ENCODE data around the gene CPN2. TPM values are rescaled to one million over a fixed set of nuclear protein-coding genes. Genes with fewer than 3 reads are reported as not detected.

CPN2 gene
- total RNA-seq, 4 donors from 2014 or later: 0.14 TPM; not detected in 3

DNA sequence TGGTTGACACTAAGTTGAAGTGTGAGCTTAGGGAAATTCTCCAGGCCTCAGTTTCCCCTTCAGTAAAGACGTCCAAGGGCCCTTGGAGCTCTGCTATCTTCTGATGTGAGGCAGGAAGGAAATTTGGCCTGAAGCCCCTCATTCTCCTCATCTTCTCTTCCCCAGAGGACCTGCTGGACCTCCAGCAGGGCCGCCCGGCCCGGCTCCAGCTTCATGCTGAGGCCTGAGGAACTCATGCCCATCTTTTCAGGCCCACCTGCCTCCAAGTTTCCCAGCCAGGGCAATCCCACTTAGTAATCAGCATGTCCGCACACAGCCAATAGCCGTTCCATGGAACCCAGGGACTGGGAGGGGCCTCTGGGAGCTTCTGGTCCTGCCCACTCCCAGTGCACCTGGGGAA lies 14.4 kb upstream of the CPN2 start:
- Histone ChIP-seq H3K4me1 (peaks cover 0 to 7% (median 3%) of the 10 kb centered on the region in 4 donors), H3K27ac (peak overlapping the region in 2 of 4 donors; percentile 6 to 55), H3K27me3 (peaks cover 17% of the 10 kb centered on the region), H3K36me3 (no peaks in the 10 kb centered on the region), H3K4me3 (no peak overlapping the region), H3K9me3 (no peaks in the 10 kb centered on the region)
- intact Hi-C loops (cut with DNase I; ENCODE audit: low total_unique reads): no loop called here
- 93% methylated on average over 6 of the region's 6 CpGs; no CpG with 5 or more reads in 1 of the 2 donors for WGBS, 2 donors (ENCODE audit: low coverage in 1 of 2)
- in situ Hi-C loops (cut with MboI; ENCODE audit: low pct_ligation_motif_present in 1 of 4, low pct_unique_long_range_greater_than_20kb in 1 of 4, low sequenced_read_pairs in 3 of 4): no loop called here
- TF ChIP-seq POLR2AphosphoS5 (IDR thresholded peaks at IDR 0.05) (no peak), EP300 (IDR thresholded peaks at IDR 0.05; ENCODE audit: low read depth) (no peak)
- TF ChIP-seq, protein P1, sequence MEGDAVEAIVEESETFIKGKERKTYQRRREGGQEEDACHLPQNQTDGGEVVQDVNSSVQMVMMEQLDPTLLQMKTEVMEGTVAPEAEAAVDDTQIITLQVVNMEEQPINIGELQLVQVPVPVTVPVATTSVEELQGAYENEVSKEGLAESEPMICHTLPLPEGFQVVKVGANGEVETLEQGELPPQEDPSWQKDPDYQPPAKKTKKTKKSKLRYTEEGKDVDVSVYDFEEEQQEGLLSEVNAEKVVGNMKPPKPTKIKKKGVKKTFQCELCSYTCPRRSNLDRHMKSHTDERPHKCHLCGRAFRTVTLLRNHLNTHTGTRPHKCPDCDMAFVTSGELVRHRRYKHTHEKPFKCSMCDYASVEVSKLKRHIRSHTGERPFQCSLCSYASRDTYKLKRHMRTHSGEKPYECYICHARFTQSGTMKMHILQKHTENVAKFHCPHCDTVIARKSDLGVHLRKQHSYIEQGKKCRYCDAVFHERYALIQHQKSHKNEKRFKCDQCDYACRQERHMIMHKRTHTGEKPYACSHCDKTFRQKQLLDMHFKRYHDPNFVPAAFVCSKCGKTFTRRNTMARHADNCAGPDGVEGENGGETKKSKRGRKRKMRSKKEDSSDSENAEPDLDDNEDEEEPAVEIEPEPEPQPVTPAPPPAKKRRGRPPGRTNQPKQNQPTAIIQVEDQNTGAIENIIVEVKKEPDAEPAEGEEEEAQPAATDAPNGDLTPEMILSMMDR (IDR thresholded peaks at IDR 0.05): no peak
- no peak for DNase-seq

DNA sequence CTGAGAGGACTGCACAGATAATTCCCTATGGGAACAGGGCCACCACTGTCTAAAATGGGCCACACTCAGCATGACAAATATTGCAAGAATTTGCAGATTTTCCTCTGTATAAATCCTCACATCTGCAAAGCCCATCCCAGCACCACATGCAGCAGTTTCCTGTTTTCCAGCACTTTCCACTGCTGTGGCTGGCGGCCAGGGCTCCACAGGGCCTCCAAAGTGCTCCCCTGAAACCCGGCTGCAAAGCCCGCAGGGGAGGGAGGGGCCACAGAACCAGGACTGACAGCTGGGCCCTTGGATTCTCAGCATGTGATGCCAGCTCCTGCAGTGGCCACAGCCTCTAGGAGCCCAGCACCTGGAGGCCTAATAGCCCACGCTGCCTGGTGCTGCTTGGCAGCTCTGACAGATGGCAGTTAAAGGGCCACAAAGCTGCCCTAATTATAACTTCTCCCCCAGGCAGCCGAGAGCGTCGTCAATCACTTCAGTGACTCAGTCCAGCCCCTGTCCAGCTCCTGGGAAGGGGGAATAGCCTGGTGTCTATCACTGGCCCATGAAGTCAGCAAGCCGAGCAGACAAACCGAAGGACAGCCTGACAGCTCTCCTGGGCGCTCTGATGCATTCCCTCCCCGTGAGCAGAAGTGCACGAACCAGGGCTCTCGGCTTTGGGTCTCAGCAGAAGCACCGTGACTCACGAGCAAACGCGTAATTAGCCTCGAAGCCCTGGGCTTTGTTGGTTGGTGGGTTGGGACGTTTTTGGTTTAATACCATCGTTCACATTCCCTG lies 13.7 kb upstream of the CPN2 start:
- peak; percentile 19 for DNase-seq
- H3K9me3 ChIP-seq: no peaks in the 10 kb centered on the region
- peaks cover 12% of the 10 kb centered on the region for H3K27me3 ChIP-seq
- TF ChIP-seq EP300 (IDR thresholded peaks at IDR 0.05; ENCODE audit: low read depth) (no peak), POLR2A (IDR thresholded peaks at IDR 0.05) (no peak), POLR2AphosphoS5 (IDR thresholded peaks at IDR 0.05) (no peak)
- TF ChIP-seq, protein P1 (IDR thresholded peaks at IDR 0.05): no peak
- intact Hi-C loops (cut with DNase I; ENCODE audit: low total_unique reads) (no loop called here), in situ Hi-C loops (cut with MboI; ENCODE audit: low pct_ligation_motif_present in 1 of 4, low pct_unique_long_range_greater_than_20kb in 1 of 4, low sequenced_read_pairs in 3 of 4) (no loop called here)
- H3K27ac ChIP-seq: peak overlapping the region; percentile 6 to 55 (median 26)
- H3K36me3 ChIP-seq: no peaks in the 10 kb centered on the region
- peaks cover 0 to 7% (median 3%) of the 10 kb centered on the region in 4 donors for H3K4me1 ChIP-seq
- WGBS, 2 donors (ENCODE audit: low coverage in 1 of 2): 70% methylated on average over 20 of the region's 20 CpGs; no CpG with 5 or more reads in 1 of the 2 donors
- no peak overlapping the region for H3K4me3 ChIP-seq

DNA sequence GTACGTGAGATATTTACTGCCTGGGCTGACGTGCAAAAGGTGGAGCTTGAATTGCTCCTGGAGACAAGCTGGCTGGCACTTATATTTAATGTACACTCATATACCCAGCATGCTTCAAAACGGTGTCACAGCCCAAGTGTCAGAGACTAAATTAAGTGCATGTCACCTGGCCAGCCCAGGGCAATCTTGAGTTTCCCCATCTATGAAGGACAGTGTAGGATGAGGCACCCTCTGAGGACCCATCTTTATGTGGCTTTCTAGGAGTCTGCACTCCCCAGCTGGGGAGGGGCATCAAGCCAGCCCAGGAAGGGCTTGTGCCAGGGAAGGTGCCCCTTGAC lies 13.2 kb upstream of the CPN2 start:
- 36% methylated on average over 3 of the region's 3 CpGs; no CpG with 5 or more reads in 1 of the 2 donors for WGBS, 2 donors (ENCODE audit: low coverage in 1 of 2)
- intact Hi-C loops (cut with DNase I; ENCODE audit: low total_unique reads): no loop called here
- no peaks in the 10 kb centered on the region for H3K36me3 ChIP-seq
- H3K9me3 ChIP-seq: no peaks in the 10 kb centered on the region
- no peak for DNase-seq
- H3K27me3 ChIP-seq: peaks cover 7% of the 10 kb centered on the region
- peak overlapping the region in 1 of 4 donors; percentile 17 for H3K27ac ChIP-seq
- no peak overlapping the region for H3K4me3 ChIP-seq
- in situ Hi-C loops (cut with MboI; ENCODE audit: low pct_ligation_motif_present in 1 of 4, low pct_unique_long_range_greater_than_20kb in 1 of 4, low sequenced_read_pairs in 3 of 4): no loop called here
- peaks cover 0 to 7% (median 2%) of the 10 kb centered on the region in 4 donors for H3K4me1 ChIP-seq
- TF ChIP-seq POLR2A (IDR thresholded peaks at IDR 0.05): no peak
- TF ChIP-seq, protein P1 (IDR thresholded peaks at IDR 0.05): no peak
- no peak for TF ChIP-seq EP300 (IDR thresholded peaks at IDR 0.05; ENCODE audit: low read depth)
- no peak for TF ChIP-seq POLR2AphosphoS5 (IDR thresholded peaks at IDR 0.05)

DNA sequence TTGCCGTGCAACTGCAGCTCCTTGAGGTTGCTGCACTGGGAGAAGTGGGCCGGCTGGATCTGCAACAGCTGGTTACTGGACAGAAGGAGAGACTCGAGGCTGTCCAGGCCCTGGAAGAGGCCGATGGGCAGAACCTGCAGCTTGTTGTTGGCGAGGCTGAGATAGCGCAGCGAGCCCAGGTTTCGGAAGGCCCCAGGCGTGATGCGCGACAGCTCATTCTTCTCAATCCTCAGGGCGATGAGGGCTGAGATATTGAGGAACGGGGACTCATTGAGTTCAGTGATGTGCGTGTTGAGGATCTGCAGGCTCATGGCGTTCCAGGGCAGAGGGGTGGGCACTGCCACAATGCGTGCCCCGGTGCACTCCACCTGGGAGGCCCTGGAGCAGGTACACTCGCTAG lies 9.4 kb upstream of the CPN2 start:
- in situ Hi-C loops (cut with MboI; ENCODE audit: low pct_ligation_motif_present in 1 of 4, low pct_unique_long_range_greater_than_20kb in 1 of 4, low sequenced_read_pairs in 3 of 4): no loop called here
- Histone ChIP-seq H3K4me1 (peaks cover 0 to 7% (median 2%) of the 10 kb centered on the region in 4 donors), H3K9me3 (no peaks in the 10 kb centered on the region), H3K36me3 (no peaks in the 10 kb centered on the region), H3K27me3 (no peaks in the 10 kb centered on the region), H3K27ac (no peak overlapping the region), H3K4me3 (no peak overlapping the region)
- no peak for DNase-seq
- intact Hi-C loops (cut with DNase I; ENCODE audit: low total_unique reads): no loop called here
- WGBS, 2 donors (ENCODE audit: low coverage in 1 of 2): 96% methylated on average over 16 of the region's 18 CpGs; no CpG with 5 or more reads in 1 of the 2 donors
- TF ChIP-seq, protein P1 (IDR thresholded peaks at IDR 0.05): no peak
- TF ChIP-seq POLR2A (IDR thresholded peaks at IDR 0.05) (no peak), EP300 (IDR thresholded peaks at IDR 0.05; ENCODE audit: low read depth) (no peak), POLR2AphosphoS5 (IDR thresholded peaks at IDR 0.05) (no peak)

Data from transverse colon (tissue), 4 donors.